HG02571 (cell line): ENCODE measurements around the gene CLCN1.

Experiments used
- ATAC-seq: cut with Tn5 transposase; IDR thresholded peaks from one replicate; pipeline ENCODE4 v1.9.1; 2021; ENCODE audit warnings: mild to moderate bottlenecking, moderate library complexity; ENCODE audit not compliant: unreplicated experiment

Gene CLCN1

DNA sequence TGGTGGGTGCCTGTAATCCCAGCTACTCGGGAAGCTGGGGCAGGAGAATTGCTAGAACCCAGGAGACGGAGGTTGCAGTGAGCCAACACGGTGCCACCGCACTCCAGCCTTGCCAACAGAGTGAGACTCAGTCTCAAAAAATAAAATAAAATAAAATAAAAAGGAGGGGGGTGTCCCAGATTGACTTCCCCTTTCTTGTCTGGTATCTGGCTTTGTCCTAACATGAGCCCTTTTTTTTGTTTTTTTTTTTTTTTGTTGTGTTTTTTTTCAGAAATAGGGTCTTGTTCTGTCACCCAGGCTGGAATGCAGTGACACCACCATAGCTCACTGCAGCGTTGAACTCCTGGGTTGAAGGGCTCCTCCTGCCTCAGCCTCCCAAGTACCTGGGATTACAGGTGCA, 23.0 kb upstream of the CLCN1 start:
- no peak for ATAC-seq

DNA sequence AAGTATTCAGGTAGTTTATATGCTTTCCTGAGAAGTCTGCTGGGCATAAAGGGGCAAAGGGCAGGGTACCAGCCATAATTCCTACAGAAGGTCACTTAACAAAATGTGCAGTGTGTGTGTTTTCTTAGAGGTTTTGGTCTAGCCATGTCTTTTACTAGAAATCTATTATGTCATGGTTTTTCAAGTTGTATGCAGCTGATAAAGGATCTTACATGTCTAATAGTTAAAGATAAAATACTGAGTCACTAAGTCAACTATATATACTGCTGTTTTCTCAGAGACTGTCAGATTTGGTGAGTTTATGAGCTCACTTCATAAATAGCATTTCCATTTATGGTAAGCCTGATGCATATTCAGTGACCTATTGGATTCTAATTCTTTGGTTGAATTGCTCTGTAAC, 20.0 kb upstream of the CLCN1 start:
- no peak for ATAC-seq

DNA sequence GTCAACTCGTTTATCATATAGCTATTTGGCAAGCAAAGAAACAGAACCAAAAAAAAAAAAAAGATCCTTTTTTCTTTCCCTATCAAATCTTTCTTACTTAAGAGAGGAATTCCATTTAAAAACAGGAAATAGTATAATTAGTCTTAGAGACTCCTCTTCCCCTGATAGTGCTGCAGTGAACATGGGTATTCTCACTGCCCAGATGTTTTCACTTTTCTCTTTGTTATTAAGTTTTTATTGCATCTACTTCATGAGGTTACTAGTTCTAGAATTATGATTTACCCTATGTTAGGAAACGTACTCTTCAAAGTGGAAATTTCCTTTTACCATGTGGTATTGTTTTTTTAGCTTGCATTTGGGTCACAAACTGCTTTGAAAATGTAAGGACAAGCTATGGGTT, 19.2 kb upstream of the CLCN1 start:
- no peak for ATAC-seq

DNA sequence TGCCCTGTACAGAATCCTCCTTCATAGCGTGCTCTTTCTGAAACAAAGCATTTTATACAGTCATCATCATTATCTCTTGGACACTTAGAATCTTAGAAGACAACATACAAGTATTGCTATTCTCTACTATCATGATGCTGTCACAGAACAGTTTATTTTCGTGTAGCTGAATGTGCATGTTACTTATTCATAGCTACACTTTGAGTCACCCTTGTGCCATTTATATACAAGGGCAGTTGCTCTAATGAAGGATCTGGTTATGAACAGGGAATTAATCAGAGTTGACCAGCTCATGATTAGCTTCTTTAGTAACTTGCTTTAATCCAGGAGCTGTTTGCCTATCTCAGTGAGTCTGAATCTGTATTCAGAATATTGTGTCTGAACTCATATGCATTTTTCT, 16.6 kb upstream of the CLCN1 start:
- ATAC-seq: no peak

DNA sequence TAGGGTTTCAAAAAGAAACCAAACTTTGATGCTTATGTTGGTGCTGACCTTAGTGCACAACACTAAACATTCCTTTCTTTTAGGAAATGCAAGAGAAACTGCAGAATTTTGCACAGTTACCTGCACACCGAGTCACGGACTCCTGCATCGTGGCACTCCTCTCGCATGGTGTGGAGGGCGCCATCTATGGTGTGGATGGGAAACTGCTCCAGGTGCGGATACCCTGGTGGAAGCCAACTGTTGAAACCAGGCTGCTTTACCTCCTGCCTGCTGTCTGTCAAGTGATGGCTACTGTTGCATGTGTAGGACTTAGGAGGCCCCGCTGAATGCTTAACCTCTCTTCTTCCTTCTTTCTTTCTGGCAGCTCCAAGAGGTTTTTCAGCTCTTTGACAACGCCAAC, 16.1 kb upstream of the CLCN1 start:
- ATAC-seq: no peak

DNA sequence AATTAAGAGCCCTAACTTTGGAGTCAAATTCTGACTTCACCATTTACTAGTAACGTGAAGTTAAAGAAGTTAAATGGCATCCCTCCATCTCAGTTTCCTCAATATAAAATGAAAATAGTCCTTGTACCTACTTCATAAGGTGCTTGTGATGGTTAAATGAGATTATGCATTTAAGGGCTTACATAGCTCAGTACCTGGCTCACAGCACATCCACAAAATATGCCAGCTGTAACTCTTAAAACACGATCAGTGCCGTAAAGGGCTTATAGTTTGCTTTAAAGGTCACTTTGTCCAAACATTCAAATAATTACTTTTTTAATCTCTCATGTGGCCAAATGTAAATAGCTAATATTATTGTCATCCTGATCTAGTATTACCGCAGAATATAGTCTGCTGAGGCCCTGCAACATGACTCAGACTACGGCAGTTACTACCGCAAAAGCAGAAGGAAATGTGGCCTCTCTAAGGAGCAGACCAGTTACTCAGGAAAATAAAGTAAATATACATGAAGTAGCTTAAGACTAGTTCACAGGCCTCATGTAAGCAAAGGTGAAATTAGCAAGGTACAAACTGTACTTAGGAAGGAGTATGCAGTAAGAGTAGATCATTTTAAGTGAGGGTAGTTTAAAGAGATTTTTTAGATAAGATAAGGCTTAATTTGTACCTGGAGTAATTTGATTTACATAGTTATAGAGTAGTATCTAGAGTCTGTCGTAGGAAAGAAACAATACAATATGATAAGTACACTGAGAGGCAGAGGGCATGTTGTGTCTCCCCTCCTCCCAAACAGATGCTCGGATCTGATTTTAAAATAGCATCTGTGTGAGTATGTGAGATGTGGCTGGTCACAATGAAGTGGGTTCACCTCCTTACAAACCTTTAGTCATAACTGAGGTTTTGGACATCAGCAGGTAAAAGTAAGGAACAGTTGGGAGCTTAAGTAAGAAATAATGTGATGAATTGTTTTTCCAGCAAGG, 14.7 kb upstream of the CLCN1 start:
- no peak for ATAC-seq

DNA sequence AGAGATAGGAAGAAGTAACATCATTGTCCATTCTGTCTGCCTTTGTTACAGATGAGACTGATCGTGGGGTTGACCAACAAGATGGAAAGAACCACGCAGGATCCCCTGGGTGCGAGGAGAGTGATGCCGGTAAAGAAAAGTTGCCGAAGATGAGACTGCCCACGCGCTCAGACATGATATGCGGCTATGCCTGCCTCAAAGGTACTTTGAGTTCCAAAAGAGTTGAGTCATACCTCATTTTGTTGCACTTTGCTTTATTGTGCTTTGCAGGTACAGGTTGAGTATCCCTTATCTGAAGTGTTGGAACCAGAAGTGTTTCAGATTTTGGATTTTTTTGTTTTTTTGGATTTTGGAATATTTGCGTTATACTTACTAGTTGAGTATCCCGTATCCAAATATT, 12.2 kb upstream of the CLCN1 start:
- ATAC-seq: no peak

DNA sequence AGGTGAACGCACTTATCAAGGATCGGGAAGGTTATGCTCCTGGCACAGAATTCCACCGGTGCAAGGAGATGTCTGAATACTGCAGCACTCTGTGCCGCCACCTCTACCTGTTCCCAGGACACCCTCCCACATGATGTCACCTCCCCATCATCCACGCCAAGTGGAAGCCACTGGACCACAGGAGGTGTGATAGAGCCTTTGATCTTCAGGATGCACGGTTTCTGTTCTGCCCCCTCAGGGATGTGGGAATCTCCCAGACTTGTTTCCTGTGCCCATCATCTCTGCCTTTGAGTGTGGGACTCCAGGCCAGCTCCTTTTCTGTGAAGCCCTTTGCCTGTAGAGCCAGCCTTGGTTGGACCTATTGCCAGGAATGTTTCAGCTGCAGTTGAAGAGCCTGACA, 11.0 kb upstream of the CLCN1 start:
- no peak for ATAC-seq

DNA sequence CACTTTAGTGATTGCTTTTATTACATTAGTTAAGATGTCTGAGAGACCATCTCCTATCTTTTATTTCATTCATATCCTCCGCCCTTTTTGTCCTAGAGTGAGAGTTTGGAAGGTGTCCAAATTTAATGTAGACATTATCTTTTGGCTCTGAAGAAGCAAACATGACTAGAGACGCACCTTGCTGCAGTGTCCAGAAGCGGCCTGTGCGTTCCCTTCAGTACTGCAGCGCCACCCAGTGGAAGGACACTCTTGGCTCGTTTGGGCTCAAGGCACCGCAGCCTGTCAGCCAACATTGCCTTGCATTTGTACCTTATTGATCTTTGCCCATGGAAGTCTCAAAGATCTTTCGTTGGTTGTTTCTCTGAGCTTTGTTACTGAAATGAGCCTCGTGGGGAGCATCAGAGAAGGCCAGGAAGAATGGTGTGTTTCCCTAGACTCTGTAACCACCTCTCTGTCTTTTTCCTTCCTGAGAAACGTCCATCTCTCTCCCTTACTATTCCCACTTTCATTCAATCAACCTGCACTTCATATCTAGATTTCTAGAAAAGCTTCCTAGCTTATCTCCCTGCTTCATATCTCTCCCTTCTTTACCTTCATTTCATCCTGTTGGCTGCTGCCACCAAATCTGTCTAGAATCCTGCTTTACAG, 10.4 kb upstream of the CLCN1 start:
- ATAC-seq: no peak

DNA sequence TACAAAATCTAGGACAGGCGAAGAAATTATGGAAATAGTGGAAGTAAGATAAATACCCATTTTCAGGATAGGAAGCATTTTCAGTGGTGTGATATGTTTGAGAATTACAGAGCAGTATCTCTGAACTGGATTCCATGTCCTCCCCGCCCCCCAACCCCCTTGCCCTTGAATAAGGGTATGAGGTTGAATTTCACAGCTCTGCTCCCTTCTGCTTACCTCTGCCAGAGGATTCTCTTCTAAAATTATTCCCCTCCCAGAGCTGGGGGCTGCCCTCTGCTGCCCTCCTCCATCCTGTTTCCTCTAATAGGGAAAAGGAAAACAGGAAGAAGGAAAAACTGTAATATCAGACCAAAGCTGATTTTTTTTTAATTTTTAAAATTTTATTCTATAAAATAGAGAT, 7.3 kb upstream of the CLCN1 start:
- no peak for ATAC-seq

DNA sequence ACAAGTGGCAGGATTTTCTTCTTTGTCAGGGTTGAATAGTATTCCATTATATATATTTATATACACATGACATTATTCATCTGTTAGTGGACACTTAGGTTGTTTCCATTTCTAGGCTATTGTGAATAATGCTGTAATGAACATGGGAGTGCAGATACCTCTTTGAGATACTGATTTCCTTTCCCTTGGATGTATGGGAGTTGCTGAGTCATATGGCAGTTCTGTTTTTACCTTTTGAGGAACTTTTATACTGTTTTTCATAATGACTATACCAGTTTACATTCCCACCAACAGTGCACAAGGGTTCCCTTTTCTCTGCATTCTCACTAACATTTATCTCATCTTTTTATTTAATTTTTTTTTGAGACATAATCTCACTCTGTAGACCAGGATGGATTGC, 1.8 kb upstream of the CLCN1 start:
- ATAC-seq: no peak

DNA sequence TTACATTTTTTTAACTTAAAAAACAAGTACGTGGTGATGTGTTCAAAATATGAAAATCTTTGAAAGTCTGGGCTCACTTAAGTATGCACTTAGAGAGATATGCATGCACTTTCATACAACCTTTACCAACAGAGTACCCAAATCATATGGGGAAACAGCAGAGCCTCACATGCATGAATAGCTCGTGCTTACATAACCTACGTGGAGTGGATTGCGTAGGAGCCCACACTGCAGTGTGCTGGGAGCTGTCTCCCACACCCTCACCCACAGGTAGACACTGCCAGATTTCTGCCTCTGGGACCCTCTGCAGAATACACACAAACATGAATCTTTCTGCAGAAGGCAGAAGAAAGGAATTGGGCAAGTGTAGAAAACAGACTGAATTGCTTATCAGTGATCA, 581 bp downstream of the CLCN1 start:
- ATAC-seq: no peak

DNA sequence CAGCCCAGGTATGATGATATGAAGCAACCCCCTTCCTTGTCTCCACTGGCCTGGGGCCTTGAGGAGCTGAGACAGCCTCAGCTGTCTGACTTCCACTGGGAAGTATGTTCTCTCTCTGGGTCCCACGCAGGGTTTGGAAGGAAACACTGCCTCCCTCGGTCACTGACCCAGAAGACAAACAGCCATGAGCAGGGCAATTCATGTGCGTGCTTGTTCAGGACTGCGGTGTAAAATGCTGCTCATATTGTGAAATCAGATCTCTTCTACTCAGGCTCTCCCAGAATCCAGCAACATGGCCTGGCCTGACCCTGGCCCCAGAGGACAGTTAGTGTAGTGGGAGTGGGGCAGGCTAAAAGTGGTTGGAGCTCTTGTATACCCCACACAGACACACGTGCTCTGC, 2.8 kb downstream of the CLCN1 start:
- ATAC-seq: no peak

DNA sequence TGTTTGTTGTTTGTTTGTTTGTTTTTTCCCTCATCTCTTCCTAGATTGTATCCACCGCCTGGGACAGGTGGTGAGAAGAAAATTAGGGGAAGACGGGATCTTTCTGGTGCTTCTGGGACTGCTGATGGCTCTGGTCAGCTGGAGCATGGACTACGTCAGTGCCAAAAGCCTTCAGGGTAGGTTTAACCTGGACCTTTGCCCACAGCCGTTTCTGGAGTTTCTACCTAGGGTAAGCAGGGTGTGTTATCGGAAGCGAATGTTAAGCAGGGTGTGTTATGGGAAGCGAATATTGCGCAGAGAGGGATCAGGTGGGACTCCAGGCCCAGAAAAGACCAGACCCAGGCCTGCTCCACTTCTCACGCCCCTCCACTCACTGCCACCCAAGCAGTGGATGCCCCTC, 4.7 kb downstream of the CLCN1 start:
- no peak for ATAC-seq

DNA sequence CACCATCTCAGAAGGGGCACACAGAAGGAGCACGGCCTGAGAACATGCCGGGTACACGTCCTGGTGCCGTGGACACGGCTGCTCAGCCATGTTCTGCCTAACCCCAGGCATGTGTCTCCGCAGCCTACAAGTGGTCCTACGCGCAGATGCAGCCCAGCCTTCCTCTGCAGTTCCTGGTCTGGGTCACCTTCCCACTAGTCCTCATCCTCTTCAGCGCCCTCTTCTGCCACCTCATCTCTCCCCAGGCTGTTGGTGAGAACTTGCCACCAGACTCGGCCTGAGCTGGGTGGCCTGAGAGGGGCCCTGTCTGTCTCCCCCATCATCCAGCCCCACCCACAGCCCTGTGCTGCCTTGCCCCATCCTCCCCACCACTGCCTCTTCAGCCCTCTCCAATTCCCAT, 5.3 kb downstream of the CLCN1 start:
- ATAC-seq: no peak

DNA sequence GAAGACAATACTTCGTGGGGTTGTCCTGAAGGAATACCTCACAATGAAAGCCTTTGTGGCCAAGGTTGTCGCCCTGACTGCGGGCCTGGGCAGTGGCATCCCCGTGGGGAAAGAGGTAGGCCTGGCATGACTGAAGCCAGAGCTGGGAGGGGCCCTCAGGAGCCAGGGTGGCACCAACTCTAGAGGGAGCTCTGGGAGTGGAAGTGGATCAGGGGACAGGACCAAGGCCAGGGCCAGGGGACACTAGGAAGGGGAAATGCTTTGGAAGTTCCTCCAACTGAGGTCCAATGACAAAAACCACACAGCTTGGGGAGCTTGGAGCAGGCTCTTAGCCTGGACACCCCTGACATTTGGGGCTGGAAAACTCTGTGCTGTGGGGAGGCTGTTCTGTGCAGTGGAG, 5.8 kb downstream of the CLCN1 start:
- no peak for ATAC-seq

DNA sequence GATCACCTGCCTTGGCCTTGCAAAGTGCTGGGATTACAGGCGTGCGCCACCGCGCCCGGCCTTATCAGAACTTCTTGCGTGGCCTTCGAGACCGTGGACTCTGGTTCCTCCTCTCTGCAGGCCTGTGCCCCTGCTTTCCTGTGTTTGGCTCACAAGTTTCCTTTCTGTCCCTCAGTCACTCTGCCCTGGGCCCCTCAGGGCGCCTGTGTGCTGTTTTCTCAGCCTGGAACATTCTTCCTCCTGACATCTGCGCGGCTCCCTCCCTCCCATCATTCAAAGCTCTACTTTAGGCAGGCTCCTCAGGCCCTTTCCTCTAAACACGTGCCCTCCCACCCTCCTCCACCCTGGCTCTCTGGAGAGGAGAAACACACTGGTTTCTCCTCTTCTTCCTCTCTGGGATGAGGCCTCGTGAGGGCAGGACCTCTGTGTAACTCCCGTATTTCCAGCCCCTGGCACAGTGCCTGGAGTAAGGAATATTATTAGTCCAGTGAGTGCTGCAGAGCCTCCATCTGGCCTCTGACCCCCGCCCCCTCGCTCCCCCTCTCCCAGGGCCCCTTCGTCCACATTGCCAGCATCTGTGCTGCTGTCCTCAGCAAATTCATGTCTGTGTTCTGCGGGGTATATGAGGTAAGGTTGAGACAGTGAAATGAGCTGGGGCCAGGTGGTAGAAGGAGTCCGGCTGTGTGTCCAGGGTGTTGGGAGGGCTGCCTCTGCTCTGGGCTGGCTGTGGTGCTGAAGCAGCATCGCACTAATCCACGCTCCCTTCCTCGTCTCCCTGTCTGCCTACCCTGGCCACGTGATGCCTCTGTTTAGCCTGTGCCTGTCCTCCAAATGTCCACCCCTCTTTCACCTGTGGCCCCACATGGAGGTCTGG, 7.1 kb downstream of the CLCN1 start:
- ATAC-seq: no peak

DNA sequence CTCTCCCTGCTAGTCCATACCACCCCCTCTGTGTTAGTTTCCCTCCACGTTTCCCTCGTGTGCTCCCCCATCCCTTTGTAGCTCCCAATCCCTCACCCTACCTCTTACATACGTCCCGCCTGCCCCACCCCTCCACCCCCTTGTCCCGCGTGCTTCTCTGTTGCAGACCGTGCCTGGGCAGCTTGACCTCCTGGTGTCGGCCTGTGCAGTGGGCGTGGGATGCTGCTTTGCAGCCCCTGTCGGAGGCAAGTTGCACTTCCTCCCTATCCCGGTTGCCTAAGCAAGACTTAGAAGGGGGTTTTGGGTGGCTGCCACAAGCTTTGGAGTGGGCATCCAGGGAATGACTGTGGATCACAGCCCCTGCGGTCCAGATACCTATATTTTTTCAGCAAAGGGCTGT, 7.7 kb downstream of the CLCN1 start:
- ATAC-seq: no peak

DNA sequence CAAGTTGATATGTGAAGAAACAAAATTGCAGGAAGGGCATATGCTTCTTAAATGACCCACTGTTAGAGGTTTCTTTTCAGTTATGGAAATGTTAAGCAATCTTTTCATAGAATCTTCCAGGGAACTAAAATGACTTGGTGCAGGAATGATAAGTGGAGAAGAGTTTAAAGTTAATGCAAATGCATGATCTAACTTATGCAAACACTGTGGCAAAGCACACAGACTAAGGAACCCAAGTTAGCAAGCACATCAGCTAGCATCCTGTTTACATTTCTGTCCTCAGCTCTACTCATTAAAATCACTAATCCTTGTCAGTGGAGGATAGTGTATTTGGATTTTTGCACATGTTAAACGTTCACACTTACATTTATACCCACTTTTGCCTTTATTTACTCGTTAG, 9.3 kb downstream of the CLCN1 start:
- ATAC-seq: no peak

DNA sequence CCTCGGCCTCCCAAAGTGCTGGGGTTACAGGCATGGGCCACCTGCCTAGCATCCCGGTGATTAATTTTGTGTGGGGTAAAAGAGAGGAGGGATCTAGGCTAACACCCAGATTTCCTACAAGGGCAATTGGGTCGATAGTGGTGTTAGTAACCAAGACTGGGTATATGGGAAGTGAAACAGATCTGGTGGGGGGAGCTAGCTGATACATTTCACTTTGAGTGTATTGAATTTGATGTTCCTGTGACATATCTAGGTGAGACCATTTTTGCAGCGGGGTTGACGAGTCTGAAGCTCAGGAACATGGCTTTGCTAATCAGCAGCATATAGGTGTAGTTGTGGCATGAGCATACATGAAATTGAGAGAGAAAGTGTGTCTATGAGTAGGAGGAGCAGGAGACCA, 12.0 kb downstream of the CLCN1 start:
- ATAC-seq: peak; percentile 65

DNA sequence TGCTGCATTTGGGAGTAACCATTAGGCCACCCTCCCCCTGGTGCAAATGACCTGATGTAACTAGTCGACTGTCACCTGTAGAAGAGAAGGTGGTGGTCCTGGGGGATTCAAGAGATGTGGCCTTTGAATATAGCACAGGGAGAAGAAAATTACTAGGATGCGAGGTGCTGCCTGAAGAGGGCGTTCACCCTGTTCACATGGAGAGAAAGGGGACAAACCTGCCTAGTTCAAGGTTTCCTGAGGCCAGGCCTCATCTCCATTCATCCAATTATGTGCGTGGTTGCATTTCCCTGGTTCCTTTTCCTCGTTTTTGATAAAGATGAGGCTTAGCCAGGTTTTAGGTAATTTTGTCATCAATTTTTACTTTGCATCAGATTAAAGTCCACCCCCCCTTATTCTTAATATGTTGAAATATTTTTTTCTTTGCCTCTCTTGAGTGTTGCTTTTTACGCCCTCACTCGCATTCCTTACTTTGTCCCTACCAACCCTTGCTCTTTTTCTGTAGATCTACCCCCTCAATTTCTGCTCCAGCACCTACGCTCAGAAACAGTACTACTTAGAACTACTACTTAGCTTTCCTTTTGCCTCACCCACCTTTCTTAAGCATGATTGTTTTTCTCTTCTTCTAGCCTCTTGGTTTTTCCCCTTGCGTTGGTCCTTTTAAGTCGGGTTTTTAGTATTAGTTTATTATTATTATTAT, 13.7 kb downstream of the CLCN1 start:
- ATAC-seq: no peak
